ENCODE results near the gene KDF1.

KDF1 gene, protein sequence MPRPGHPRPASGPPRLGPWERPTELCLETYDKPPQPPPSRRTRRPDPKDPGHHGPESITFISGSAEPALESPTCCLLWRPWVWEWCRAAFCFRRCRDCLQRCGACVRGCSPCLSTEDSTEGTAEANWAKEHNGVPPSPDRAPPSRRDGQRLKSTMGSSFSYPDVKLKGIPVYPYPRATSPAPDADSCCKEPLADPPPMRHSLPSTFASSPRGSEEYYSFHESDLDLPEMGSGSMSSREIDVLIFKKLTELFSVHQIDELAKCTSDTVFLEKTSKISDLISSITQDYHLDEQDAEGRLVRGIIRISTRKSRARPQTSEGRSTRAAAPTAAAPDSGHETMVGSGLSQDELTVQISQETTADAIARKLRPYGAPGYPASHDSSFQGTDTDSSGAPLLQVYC

DNA sequence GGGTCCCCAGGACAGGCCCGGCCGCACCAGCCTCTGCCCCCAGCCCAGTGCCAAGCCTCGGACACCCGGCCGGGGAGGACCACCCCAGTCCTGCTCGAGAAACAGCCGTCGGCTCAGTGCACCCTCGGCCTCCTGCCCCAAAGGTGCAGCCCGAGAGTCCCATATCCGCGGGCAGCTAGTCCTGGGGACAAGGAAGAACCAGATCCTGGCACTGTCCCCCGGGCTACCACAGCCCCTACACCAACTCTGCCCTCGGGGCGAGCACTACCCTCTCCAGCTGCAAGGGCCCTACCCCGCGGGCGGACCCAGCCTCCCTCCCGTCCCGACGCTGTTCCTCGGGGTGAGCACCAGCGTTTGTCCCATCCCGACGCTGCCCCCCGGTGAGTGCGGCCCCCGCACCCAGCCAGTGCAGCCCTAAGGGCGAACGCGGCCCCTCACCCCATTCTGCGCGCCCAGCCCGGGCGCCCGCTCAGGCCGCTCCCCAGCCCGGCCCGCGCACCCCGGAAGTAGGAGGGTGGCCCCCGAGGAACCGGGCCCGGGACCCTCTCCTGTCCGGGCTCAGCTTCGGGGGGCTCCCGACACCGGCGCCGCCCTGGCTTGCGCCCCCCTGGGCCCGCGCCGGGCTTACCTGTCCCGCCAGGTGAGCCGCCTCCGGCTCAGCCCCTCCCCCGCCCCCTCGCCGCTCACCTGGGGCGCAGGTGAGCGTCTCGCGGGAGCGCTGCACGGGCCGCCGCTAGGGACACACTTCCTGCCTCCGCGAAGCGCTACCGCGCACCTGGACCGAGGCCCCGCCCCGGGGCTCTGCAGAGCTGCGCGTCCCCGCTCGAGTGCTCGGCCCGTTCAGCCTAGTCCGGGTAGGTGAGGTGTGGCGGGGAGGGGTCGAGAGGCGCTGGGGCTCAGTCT lies at the start of gene KDF1:
Gene KDF1 (minus strand): TSS at position 747 of the 903 bp plus-strand sequence. CDS start 8,088 bp downstream, outside the sequence.
- DNase-seq, result peak; percentile 40

DNA sequence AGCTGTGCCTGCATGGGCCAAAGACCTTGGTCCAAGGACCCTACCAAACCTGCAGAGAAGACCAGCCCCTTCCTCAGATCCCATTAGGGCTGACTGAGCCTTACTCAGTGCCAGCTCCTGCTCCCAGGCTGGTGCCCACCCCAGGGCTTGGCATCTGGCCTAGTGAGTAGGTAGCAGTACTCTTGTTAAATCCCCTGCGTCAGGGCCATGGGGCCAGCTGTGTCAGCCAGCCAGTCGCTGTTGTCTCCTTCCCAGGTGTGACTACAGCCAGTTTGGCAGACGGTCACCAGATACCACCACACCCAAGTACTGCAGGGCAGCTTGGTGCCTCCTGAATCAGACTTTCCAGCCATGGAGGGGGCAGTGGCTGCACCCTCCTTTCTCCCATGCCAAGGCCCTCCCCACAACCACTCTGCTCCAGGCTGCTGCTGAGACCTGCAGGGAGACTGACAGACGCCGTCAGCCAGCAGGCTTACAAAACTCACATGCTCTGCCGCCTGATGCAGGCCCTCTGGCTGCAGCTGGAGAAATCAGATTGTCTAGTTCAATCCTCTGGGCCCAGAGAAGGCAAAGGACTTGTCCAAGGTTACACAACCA lies 49.4 kb upstream of the KDF1 start:
- no peak for DNase-seq

- DNase-seq, result no peak
Observed at GRCh38 chr1:27007909-27008582, 47.8 kb upstream of the KDF1 start.

- no peak for DNase-seq
Observed at GRCh38 chr1:27006683-27007082, 46.4 kb upstream of the KDF1 start.

DNA sequence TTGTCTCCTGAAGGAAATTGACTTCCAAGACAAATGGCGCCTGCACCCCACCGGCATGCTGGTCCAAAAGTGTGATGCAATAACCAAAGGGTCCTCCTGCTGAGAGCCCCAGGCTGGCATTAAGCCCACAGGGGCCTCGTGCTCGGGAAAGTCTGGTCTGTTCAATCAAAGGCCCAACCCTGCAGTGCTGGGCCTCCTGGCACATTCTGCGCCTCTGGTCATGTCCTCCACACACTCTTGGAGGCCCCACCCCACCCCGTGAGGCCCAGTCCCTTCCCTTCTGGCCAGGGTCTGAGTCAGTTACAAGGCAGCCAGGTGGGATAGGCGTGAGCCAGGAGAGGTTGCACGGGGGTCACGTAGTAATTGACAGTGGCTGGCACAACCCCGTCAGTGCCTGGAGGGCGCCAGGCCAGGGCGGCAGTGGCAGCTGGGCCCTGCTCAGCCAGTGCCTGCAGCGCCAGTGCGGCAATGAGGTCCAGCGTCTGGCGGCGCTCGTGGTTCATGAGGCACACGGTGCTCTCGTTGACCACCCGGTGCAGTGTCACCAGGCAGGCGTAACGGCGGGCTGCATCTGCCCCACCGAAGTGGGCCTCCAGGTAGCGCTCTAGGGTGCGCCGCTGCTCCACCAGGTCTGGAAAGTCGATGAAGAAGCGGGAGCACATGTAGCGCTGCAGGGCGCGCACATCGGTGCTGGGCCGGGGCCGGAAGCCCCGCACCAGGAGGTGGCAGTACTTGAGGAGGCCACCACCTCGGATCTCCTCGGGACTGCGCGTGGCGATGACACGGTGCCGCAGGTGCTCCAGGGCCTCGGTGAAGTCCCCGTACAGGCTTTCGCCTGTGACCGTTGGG lies 45.6 kb upstream of the KDF1 start:
- DNase-seq, result no peak

GRCh38 chr1:27005166-27005530 lies 44.9 kb upstream of the KDF1 start:
- no peak for DNase-seq

DNA sequence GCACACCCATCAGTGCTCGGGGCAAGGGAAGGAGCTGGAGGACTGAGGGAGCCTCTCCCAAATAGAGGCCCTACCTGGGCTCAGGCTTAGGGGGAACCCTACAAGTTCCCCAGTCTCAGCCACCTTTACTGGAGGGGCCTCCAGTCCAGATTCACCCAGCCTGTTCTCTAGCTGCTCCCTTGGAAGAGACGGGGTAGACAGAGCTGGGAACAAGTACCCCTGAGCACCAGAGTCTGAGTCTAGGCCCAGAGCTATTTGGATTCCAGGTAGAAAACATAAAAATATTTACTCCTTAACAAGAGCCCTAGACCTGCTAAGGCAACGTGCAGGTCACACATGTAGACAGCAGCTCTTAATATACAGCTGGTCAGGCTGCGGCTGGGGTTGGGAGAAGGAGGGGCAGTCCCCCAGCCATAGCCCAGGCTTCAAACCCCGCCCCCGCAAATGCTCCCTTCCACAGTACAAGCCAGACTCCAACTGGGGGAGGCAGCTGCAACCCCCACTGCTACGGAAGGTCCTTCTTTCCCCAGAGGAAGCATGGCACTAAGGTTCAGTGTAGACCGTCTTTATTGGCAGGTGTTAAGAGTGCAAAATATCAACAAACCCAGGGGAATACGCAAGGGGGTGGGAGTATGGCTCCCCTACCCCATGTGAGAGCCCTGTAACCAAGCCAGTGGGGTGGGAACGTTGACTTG lies 44.4 kb upstream of the KDF1 start:
- DNase-seq, result no peak

GRCh38 chr1:27003745-27004470 lies 43.6 kb upstream of the KDF1 start:
- DNase-seq, result no peak

GRCh38 chr1:27001570-27002360 lies 41.5 kb upstream of the KDF1 start:
- DNase-seq, result no peak

- DNase-seq, result no peak
Observed at GRCh38 chr1:27000817-27001460, 40.7 kb upstream of the KDF1 start.

- no peak for DNase-seq
Observed at GRCh38 chr1:27000090-27000816, 40.0 kb upstream of the KDF1 start.

GRCh38 chr1:26999440-26999987 lies 39.2 kb upstream of the KDF1 start:
- no peak for DNase-seq

DNA sequence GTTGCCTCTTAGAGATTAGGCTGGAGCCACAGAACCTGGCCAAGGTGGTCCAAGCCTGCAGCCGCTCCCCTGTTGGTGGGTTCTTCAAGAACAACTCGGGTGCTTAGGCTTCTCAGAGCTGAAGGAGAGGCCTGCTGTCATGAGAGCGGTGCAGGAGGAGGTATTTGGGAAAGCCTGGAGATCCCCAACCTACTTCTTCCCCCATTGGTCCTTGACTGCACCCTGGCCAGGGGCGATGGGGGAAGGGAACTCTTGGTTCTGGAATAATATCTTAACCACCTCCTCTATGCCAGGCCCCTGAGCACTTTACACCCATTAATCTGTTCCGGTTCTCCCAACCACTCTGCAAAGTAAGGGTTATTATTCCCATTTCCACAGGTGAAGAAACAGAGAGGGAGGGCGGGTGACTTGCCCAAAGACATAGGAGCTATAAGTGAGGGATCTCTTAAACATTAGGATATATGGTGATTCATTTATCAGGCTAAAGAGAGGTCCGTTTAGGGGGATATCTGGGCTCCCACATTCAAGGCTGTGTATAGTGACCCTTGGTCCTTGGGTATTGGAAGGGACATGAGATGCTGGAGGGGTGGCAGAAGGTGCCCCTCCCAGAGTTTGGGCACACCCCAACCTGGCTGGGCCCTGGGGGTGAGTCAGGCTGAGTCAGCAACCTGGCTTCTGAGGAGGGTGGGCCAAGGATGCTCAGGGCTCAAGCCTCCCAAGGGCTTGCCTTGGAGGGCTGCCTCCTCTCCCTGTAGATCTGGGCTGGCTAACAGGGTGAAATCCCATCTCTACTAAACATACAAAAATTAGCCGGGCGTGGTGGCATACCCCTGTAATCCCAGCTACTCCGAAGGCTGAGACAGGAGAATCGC lies 38.4 kb upstream of the KDF1 start:
- DNase-seq, result no peak

DNA sequence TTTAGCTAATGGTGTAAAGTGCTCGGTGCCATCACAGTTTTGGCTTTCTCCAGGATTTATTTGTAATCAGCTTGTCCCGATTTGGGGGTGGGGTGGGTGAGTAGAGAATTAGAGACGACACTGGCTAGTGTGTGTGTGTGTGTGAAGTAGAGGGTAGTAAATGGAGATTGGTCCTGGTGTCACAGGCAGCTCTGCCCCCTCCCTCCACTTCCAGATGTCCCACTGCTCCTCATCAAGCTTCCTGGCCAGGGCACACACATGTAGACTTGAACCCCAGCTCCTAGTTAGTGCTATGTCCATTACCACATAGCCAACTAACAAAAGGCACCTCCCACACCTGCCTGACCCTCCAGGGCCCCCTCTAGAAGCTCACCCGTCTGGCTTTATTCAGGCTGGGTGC lies 36.4 kb upstream of the KDF1 start:
- DNase-seq, result no peak

- DNase-seq, result no peak
Observed at GRCh38 chr1:26996024-26996423, 35.8 kb upstream of the KDF1 start.

DNA sequence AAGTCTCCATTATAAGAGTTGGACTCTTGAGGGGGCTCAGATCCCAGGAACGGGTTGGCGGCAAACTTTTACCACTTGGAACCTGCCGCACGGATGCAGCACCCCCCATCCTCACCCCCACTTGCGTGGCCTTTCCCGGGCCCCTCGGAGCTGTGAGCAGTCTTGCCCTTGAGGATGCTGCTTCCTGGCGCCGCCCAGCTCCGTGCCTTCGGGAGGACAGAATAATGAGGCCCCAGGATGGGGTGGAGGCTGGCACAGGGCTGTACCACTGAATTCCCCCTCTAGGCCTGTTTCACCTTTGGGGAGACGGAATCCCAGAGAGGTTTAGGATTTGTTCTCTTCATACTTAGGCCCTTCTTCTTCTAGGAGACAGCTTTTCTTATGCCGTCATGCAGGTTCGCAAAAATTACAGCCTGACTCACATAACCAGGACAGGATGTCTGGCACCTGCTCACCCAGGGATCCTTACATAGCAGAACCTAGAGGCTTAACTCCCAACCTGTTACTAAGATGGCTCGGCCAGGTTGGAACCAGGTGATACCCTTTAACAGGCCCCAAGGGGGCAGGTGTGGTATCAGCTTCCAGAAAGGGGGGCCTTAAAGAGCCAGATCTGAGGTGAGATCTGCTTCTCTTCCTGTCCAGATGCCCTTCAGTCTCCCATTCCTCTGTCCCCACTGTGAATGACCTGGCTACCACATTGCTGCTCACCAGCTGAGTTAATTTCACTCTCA lies 34.7 kb upstream of the KDF1 start:
- no peak for DNase-seq

Data from stimulated activated CD4-positive, alpha-beta T cell treated with anti-CD3 and anti-CD28 coated beads, Interleukin-4, amount 100 ng/mL, for 24 hours (primary cell).